ENCODE results near the gene RTP5.

The RTP5 gene

GRCh38 chr2:241844066-241844728 is 25.3 kb upstream of the RTP5 start:
- DNase-seq: no peak

GRCh38 chr2:241844831-241845578 is 24.5 kb upstream of the RTP5 start:
- DNase-seq: no peak

GRCh38 chr2:241846406-241846805 is 23.1 kb upstream of the RTP5 start:
- DNase-seq: no peak

GRCh38 chr2:241848761-241849615 is 20.5 kb upstream of the RTP5 start:
- no peak for DNase-seq

- DNase-seq: no peak
Measured at GRCh38 chr2:241849616-241850543, 19.6 kb upstream of the RTP5 start.

GRCh38 chr2:241850544-241851324 is 18.8 kb upstream of the RTP5 start:
- DNase-seq: no peak

- DNase-seq: no peak
Measured at GRCh38 chr2:241851325-241852115, 18.0 kb upstream of the RTP5 start.

GRCh38 chr2:241852116-241852980 is 17.2 kb upstream of the RTP5 start:
- no peak for DNase-seq

GRCh38 chr2:241852981-241853631 is 16.4 kb upstream of the RTP5 start:
- no peak for DNase-seq

GRCh38 chr2:241853651-241854341 is 15.7 kb upstream of the RTP5 start:
- DNase-seq: no peak

GRCh38 chr2:241854342-241855244 is 14.9 kb upstream of the RTP5 start:
- DNase-seq: no peak

- DNase-seq: no peak
Measured at GRCh38 chr2:241855245-241855887, 14.2 kb upstream of the RTP5 start.

- DNase-seq: no peak
Measured at GRCh38 chr2:241855888-241856422, 13.6 kb upstream of the RTP5 start.

GRCh38 chr2:241857041-241857541 is 12.4 kb upstream of the RTP5 start:
- no peak for DNase-seq

- DNase-seq: no peak
Measured at GRCh38 chr2:241857572-241858121, 11.9 kb upstream of the RTP5 start.
